NCI-H748 (cell line): Measurements from ENCODE around the gene ZC3H10.
"Not testable (repeated sequence)": the region's sequence is repeated elsewhere in the genome, so short reads cannot be mapped to it uniquely, and the experiment has no call there.

Source experiments
- DNase-seq: peaks from one replicate; lab custom pipeline; 2025; ENCODE audit not compliant: unreplicated experiment; lab: John Stamatoyannopoulos, UW

Gene ZC3H10

GRCh38 chr12:56152756-56153677 lies 35.0 kb downstream of the ZC3H10 start:
- DNase-seq: peak; percentile 20

- DNase-seq: no peak
Observed at GRCh38 chr12:56153678-56154065, 35.6 kb downstream of the ZC3H10 start.

DNA sequence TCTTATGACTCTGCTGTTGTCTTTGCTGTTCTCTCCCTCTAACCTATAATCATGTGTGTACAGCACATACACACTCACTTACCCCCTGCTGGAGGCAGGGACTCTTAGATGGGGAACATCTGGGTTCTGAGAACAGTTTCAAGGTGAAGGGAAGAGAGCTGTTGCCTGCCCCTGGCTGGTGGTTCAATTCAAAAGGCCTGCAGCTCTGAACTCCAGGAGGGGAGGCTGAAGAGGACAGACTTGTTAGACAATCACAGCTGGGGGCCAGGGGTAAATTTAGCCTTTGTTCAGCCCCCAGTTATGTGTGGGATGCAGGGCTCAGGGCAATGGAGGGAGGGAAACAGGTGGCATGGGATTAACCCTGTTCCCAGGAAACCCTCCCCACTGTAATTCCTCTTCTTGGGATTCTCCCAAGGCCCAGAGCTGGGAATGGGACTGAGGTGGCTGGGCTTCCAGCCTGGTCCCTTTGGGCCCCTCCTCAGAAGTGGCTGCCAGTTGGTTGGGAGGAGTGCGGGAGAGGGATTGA lies 36.2 kb downstream of the ZC3H10 start:
- DNase-seq: no peak

- DNase-seq: no peak
Observed at GRCh38 chr12:56154818-56155217, 36.8 kb downstream of the ZC3H10 start.

GRCh38 chr12:56155256-56155845 lies 37.3 kb downstream of the ZC3H10 start:
- no peak for DNase-seq

DNA sequence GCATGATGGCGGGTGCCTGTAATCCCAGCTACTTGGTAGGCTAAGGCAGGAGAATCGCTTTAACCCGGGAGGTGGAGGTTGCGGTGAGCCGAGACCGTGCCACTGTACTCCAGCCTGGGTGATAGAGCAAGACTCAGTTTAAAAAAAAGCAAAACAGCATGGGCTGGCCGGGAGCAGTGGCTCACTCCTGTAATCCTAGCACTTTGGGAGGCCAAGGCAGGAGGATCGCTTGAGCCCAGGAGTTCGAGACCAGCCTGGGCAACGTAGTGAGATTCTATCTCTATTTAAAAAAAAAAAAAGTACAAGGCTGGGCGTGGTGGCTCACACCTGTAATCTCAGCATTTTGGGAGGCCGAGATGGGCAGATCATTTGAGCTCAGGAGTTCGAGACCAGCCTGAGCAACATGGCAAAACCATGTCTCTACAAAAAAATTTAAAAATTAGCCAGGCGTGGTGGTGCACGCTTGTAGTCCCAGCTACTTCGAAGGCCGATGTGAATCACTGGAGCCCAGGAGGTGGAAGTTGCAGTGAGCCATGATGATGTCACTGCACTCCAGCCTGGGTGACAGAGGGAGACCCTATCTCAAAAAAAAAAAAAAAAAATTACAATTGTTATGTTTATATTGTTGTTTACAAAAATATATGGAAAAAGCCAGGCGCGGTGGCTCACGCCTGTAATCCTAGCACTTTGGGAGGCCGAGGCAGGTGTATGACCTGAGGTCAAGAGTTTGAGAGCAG lies 38.6 kb downstream of the ZC3H10 start:
- DNase-seq: not testable (repeated sequence)

- peak; percentile 86 for DNase-seq
Observed at GRCh38 chr12:56157201-56158028, 39.3 kb downstream of the ZC3H10 start.

GRCh38 chr12:56158029-56158925 lies 40.2 kb downstream of the ZC3H10 start, which contains the start of gene MYL6:
TSS of gene MYL6 (plus strand) at chr12:56158359. CDS start at chr12:56158402, 43 bp downstream.
- DNase-seq: peak; percentile 99

GRCh38 chr12:56158926-56159461 lies 40.9 kb downstream of the ZC3H10 start:
- DNase-seq: peak; percentile 27

DNA sequence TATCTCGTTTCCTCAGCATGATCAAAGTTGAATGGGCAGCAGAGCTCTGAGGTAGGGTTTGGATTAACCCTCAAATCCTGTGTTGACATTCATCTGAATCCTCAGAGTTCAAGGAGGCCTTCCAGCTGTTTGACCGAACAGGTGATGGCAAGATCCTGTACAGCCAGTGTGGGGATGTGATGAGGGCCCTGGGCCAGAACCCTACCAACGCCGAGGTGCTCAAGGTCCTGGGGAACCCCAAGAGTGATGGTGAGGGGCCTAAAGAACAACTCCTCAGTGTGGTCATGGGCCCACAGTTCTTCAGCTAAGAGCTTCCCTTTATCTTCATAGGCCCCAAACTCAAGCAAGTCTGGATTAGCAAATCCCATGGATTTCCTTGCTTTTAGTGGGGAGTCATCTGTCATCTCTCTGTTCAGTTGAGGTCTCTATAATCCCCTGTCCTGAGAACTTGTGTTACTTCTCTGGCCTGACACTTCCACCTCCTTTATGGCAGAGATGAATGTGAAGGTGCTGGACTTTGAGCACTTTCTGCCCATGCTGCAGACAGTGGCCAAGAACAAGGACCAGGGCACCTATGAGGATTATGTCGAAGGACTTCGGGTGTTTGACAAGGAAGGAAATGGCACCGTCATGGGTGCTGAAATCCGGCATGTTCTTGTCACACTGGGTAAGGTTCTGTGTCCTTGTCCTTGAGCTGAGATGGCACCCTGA lies 41.6 kb downstream of the ZC3H10 start:
- DNase-seq: no peak

DNA sequence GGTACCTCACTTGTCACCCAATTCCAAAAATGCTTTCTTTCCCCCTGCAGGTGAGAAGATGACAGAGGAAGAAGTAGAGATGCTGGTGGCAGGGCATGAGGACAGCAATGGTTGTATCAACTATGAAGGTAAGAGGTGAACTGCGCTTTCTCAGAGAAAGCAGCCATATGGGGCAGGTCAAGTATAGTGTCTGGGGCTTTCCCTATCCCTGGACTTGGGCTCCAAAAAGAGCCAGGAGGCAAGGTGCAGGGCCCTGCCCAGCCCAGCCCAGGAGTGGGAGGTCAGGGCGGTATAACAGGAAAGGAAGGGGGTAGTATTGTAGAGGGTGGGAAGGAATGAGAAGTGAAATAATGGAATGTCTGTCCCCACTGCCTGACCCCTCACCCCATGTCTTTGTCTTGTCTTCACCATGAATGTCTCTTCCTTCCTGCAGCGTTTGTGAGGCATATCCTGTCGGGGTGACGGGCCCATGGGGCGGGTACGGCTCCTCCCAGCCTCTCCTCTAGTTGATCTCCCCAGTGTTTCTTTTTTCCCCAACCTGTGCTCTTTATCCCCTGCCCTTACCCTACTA lies 42.2 kb downstream of the ZC3H10 start:
- DNase-seq: no peak

GRCh38 chr12:56160894-56161689 lies 43.0 kb downstream of the ZC3H10 start:
- DNase-seq: no peak

DNA sequence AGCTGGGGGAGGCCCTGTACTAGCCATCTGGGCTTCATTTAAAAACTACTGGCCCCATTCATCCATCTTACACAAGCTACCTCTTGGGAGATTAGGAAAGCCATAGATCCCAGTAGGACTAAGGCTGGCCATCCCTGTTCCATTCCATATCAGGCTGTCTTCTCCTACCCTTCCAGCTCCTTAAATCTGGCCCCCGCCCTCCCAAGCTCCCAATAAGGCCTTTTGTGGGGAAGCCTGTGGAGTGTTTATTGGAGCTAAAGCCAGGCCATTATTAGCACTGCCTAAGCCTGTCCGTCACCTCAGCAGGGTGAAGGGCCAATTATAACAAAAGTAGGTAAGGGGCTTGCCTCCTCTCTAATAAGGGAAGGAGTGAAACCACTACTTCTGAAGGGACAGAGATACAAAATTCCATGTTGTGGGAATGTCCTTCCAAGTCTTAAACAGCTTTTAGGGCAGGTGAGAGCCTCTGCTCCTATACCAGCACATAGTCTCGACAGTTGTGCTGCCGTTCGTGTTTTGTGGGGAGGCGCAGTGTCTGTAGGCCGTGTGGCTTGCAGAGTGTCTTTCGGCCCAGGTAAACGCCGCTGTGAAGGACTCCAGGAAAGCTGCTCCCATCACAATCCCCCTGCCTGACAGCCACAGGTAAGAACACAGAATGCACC lies 43.8 kb downstream of the ZC3H10 start:
- DNase-seq: no peak

DNA sequence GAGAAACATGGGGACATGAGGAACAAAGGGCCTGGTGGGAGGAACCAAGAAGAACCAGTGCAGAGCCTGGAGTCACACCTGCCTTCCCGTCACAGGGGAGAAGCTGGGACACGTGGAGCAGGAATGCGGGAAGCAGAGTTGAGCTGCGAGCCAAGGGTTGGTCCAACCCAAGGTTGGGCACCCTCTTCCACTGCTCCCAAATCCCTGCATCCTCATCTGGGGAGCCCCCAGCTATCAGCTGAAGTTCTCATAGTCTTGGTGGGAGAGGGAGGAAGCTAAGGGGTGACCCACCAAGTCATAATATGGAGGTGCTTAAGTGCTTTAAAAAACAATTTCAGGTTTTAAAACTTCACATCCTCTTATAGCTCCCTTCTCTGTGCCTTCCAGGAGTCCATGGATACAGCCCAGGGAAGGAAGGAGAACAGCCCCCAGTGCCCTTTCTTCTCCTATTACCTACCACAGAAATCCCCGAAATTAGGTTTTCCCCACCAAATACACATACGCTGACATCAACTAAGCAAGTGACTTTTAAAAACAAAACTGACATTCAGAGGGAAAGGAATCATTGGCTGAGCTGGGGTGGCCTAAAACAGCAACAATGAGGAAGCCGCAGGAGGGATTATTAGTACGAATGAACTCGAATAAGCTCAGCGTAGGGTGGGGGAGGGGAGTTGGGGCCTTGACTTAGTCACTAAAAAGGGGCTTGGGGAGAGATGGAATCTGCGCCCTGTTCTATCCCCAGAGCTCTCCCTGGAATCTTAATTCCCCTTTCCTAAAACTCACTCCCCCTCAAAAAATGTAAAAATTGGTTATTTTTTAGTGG lies 44.6 kb downstream of the ZC3H10 start:
- DNase-seq: no peak

DNA sequence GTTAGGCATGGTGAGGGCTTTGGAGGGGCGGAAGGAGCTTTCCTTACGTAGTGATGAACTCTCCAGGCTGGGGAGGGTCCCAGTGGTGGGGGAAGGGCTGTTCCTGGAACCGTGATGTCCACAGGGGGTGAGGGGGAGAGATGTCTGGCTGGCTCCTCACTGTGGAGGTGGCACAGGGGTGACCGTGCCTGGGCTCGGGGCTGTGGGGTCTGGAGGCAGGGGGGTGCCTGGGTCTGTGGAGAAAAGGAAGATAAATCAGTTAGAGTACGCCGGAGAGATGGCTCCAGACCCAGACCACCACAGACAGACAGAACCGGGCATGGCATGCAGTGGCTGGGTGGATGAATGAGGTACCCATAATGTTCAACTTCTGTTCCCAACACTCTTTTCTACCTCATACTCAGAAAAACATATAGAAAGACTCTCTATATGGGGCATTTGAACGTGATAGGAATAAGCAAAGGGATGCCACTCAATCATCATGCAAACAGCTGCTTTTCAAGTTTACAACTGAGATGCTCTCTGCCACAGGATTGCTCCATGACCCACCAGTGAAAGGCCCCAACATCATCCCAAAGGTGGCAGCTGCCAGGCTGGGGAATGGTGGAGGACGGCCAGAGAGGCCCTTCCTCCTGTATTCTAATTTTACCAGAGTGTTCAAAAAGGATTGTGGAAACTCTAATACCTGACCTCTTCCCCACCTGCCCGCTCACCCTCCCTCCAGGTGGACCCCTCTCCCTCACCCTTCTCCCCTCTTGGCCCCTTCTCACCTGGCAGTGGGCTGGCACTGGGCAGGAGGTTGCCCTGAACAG lies 45.7 kb downstream of the ZC3H10 start:
- no peak for DNase-seq
